BE2C (cell line): Measurements from ENCODE around the gene MVK.

Experiments used
- DNase-seq: peaks from one replicate; pipeline ENCODE4 v3.0.0-alpha.2; 2020
- H3K27me3 ChIP-seq: fragments of 250-450 bp; sonication (Bioruptor Pico); 2 replicates; pipeline ENCODE4 v1.5.1; 2020; ENCODE audit warnings: mild to moderate bottlenecking
- H3K36me3 ChIP-seq: fragments of 250-450 bp; sonication (Bioruptor Pico); 2 replicates; pipeline ENCODE4 v1.5.1; 2020; ENCODE audit warnings: mild to moderate bottlenecking
- H3K4me1 ChIP-seq: fragments of 250-450 bp; sonication (Bioruptor Pico); 2 replicates; pipeline ENCODE4 v1.5.1; 2020
- H3K4me3 ChIP-seq: 2 replicates; pipeline ENCODE4 v1.5.1; 2011; ENCODE audit warnings: low read depth, low read length
- H3K9me3 ChIP-seq: fragments of 250-450 bp; sonication (Bioruptor Pico); 2 replicates; pipeline ENCODE4 v1.5.1; 2020
- TF ChIP-seq, protein P1 (sequence below): IDR thresholded peaks from 2 replicates; pipeline ENCODE4 v1.5.1; 2012; ENCODE audit warnings: mild to moderate bottlenecking, low read depth, low read length

MVK gene

DNA sequence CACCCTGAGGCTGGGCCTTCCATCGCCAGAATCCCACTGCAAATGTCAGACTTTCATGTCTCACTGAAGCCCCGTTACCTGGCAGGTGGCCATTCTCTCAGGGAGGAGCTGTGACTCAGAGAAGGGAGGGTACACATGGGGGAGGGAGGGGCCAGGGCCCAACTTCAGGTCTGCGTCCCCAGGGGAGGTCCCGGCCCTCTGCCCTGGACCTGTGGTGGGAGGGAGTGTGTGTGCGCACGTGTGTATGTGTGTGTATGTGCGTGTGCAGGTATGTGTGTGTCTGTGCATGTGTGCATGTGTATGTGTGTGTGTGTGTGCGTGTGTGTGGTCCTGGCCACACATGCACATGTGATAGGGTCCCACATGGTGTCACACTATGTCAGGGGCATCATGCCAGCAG, 50.9 kb downstream of the MVK start:
- no peaks in the 10 kb centered on the region for H3K9me3 ChIP-seq
- H3K4me1 ChIP-seq = peaks cover 19% of the 10 kb centered on the region
- no peaks in the 10 kb centered on the region for H3K36me3 ChIP-seq
- TF ChIP-seq, protein P1, sequence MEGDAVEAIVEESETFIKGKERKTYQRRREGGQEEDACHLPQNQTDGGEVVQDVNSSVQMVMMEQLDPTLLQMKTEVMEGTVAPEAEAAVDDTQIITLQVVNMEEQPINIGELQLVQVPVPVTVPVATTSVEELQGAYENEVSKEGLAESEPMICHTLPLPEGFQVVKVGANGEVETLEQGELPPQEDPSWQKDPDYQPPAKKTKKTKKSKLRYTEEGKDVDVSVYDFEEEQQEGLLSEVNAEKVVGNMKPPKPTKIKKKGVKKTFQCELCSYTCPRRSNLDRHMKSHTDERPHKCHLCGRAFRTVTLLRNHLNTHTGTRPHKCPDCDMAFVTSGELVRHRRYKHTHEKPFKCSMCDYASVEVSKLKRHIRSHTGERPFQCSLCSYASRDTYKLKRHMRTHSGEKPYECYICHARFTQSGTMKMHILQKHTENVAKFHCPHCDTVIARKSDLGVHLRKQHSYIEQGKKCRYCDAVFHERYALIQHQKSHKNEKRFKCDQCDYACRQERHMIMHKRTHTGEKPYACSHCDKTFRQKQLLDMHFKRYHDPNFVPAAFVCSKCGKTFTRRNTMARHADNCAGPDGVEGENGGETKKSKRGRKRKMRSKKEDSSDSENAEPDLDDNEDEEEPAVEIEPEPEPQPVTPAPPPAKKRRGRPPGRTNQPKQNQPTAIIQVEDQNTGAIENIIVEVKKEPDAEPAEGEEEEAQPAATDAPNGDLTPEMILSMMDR = no peak
- H3K4me3 ChIP-seq = no peak overlapping the region
- no peaks in the 10 kb centered on the region for H3K27me3 ChIP-seq
- no peak for DNase-seq

DNA sequence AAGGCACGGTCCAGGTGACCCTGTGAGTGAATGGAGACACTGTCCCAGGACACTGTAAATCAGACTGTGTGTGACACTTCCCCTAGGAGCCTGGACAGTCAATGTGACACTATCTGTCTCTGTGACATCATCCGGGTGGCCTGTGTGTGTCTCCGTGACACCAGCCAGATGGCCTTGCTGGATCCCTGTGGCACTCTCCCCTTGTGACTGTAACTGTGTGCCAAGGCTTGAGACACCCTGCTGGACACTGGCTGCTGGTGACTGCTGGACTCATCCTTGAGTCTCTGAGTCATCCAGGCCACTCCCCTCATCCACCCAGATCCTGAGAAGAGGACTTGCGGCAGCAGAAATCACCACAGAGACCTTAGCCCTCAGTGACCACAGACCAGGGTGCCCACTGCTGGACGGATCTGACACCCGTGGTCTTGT, 51.6 kb downstream of the MVK start:
- Histone ChIP-seq H3K36me3 (no peaks in the 10 kb centered on the region), H3K4me3 (no peak overlapping the region), H3K4me1 (peaks cover 19% of the 10 kb centered on the region), H3K9me3 (no peaks in the 10 kb centered on the region), H3K27me3 (no peaks in the 10 kb centered on the region)
- DNase-seq = peak; percentile 67
- TF ChIP-seq, protein P1 = no peak; the same call in 1 of the 2 replicates

DNA sequence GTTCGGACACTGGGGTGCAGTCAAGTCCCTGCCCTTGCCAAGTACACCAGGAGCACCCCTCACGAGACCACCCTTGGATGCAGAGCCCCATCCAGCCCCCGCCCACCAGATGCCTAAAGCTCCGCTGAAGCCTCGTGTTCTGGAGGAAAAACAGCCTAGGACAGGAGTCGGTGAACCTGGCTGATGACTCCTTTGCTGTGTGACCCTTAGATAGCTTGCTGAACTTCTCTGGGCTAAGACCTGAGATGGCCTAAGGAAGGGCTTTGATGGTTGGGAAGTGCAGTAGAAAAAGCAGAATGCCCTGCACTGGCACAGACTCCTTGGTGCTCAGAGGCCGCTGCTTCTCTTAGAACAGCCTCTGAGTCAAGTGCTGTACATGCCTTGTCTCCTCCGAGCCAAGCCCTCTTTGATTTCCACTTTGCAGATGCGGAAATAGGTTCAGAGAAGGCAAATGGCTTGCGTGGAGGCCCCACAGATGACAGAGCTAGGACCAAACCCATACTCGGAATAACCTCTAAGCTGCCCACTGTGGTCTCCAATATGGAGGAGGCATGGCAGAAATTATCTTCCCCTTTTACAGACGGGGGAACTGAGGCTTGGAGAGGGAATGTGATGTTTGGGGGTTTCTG, 52.3 kb downstream of the MVK start:
- TF ChIP-seq, protein P1 = no peak
- DNase-seq = no peak
- no peaks in the 10 kb centered on the region for H3K27me3 ChIP-seq
- peaks cover 19% of the 10 kb centered on the region for H3K4me1 ChIP-seq
- no peaks in the 10 kb centered on the region for H3K36me3 ChIP-seq
- H3K9me3 ChIP-seq = no peaks in the 10 kb centered on the region
- no peak overlapping the region for H3K4me3 ChIP-seq

DNA sequence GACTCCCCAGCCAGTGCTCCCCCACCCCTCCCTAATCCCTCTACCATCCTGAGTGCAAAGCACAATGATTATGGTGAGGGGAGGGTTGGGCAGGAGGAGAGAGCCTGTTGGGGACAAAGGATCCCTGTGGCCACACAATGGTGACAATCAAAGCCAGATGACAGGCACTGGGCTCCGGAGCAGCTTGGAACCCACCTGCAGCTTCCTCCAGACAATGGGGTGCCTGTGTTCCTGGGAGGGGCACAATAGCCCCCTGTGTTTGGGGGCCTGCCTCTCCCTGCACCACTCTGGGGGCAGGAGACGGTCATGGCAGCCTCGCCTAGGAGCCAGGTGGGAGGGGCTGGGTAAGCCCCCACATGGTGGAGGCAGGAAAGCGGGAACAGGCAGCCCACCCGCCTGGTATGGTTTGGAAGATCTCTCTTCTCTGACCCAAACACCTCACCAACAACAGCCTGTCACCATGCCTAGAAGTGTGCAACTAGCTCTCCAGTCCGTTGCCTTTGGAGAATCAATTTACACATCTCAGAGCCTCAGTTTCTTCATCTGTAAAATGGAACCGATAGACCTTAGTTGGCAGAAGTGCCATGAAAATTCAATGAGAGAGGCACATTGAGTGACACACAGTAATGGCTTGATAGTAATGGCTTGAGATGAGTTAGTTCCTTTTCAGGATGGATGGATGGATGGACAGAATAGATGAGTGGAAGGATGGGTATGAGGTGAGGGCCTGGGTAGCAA, 53.0 kb downstream of the MVK start:
- Histone ChIP-seq H3K27me3 (no peaks in the 10 kb centered on the region), H3K4me1 (peaks cover 15% of the 10 kb centered on the region)
- TF ChIP-seq, protein P1 = no peak

DNA sequence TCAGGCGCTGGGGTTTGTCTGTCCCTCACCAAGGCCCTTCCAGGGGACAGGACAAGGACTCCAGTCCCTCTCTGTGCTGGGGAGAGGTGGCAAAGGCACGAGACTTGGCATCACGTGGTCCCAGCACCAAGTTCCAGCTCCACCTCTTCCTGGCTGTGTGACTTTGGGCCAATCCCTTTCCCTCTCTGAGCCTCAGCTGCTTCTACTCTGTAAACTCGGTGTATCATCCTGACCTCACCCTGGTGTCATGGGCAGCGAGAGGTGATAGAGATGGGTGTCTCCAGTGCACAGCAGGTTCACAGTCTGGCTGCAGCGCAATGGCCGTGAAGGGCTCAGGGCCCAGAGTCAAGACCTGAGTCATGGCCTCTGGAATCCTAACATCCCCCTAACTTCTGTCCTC, 54.0 kb downstream of the MVK start:
- no peak for DNase-seq
- TF ChIP-seq, protein P1 = no peak
- no peaks in the 10 kb centered on the region for H3K27me3 ChIP-seq
- no peak overlapping the region for H3K4me3 ChIP-seq
- H3K9me3 ChIP-seq = no peaks in the 10 kb centered on the region
- H3K36me3 ChIP-seq = no peaks in the 10 kb centered on the region
- H3K4me1 ChIP-seq = peaks cover 5% of the 10 kb centered on the region; the same call in 1 of the 2 replicates

More for the DNA sequence above, 53.0 kb downstream of the MVK start:
- H3K4me3 ChIP-seq = no peak overlapping the region
- H3K9me3 ChIP-seq = no peaks in the 10 kb centered on the region
- H3K36me3 ChIP-seq = no peaks in the 10 kb centered on the region
- no peak for DNase-seq

DNA sequence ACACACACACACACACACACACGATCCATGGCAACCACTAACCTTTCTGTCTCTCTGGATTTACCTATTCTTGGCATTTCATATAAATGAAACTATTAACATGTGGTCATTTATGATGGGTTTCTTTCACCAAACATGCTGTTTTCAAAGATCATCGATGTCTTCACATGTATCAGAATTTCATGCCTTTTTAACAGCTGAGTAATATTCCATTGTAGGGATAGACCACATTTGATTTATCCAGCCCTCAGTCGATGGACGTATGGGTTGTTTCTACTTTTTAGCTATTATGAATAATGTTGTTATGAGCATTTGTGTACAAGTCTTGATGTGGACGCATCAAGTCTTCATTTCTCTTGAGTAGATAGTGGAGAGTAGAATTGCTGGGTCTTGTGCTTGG, 56.5 kb downstream of the MVK start:
- TF ChIP-seq, protein P1 = no peak
- no peaks in the 10 kb centered on the region for H3K27me3 ChIP-seq
- no peaks in the 10 kb centered on the region for H3K9me3 ChIP-seq
- DNase-seq = no peak
- no peak overlapping the region for H3K4me3 ChIP-seq
- no peaks in the 10 kb centered on the region for H3K36me3 ChIP-seq
- H3K4me1 ChIP-seq = no peaks in the 10 kb centered on the region
